GM12878 (cell line): ENCODE measurements around the gene CEACAM1. TPM values are rescaled to one million over a fixed set of nuclear protein-coding genes. Genes with fewer than 3 reads are reported as not detected.
A peak's percentile ranks its signal among the peaks of the same experiment; 100 is the strongest.

Experiments used
- ATAC-seq: fragments of 200-7000 bp; cut with Tn5 transposase; 3 replicates; pipeline ENCODE4 v1.9.1; 2020; ENCODE audit warnings: mild to moderate bottlenecking, moderate library complexity
- BruUV-seq: library from RNA; stranded (reverse); fragments of 400-500 nt; replicated peaks from 2 replicates; lab custom pipeline; 2021; lab: Mats Ljungman, UMichigan
- CTCF ChIA-PET: fragments of 300-600 bp; sonication (Branson Sonifier 250); formaldehyde crosslinking; extraction: SDS; loops from one replicate; lab custom pipeline; 2021; ENCODE audit warnings: inconsistent platforms; lab: Yijun Ruan, JAX
- POLR2A ChIA-PET: fragments of 350-600 bp; formaldehyde crosslinking; extraction: SDS; loops from one replicate; lab custom pipeline; 2021; ENCODE audit warnings: inconsistent platforms; lab: Charles Lee
- RAD21 ChIA-PET: fragments of 300-600 bp; sonication (Branson Sonifier 250); formaldehyde crosslinking; loops from one replicate; lab custom pipeline; 2023; ENCODE audit warnings: antibody characterized with exemption; ENCODE audit not compliant: unreplicated experiment; lab: Charles Lee
- SMC1A ChIA-PET: fragments of 300-600 bp; sonication (Branson Sonifier 250); formaldehyde crosslinking; loops from one replicate; lab custom pipeline; 2023; ENCODE audit not compliant: unreplicated experiment, uncharacterized antibody; lab: Charles Lee
- DNase-seq: peaks from one replicate; pipeline ENCODE4 v3.0.0-alpha.2; 2011; ENCODE audit warnings: low read depth, low spot score
- FAIRE-seq: peaks from 3 replicates; lab custom pipeline; 2011; peaks lifted over from hg19 to GRCh38; lab: Jason Lieb, UNC
- H2AFZ ChIP-seq: 2 replicates; pipeline ENCODE4 v1.6.0; 2011; ENCODE audit warnings: low read depth, low read length, control low read depth; ENCODE audit not compliant: control insufficient read depth
- H3K27ac ChIP-seq: 2 replicates; pipeline ENCODE4 v1.5.1; 2011; ENCODE audit warnings: control low read depth; ENCODE audit not compliant: control insufficient read depth, insufficient read depth
- H3K27me3 ChIP-seq, 2 experiments: replicated peaks in 1 of 2; 2 replicates each; pipeline versions ENCODE4 v1.6.0 to v1.6.1; 2011; ENCODE audit warnings: low read length in 1 of 2; ENCODE audit not compliant: control insufficient read depth in 2 of 2, insufficient read depth in 2 of 2
- H3K36me3 ChIP-seq, 2 experiments: 2 replicates each; pipeline ENCODE4 v1.5.1; 2011; ENCODE audit warnings: low read length in 1 of 2; ENCODE audit not compliant: control insufficient read depth in 2 of 2, insufficient read depth in 2 of 2
- H3K4me1 ChIP-seq: 2 replicates; pipeline ENCODE4 v1.6.1; 2011; ENCODE audit warnings: mild to moderate bottlenecking, low read length, moderate library complexity, mixed read lengths; ENCODE audit not compliant: control insufficient read depth, insufficient read depth
- H3K4me2 ChIP-seq: 2 replicates; pipeline ENCODE4 v1.6.0; 2011; ENCODE audit warnings: control low read depth; ENCODE audit not compliant: control insufficient read depth, insufficient read depth
- H3K4me3 ChIP-seq: fragments of 200-600 bp; sonication (generic); 2 replicates; pipeline ENCODE4 v1.5.1; 2016
- H3K79me2 ChIP-seq: 2 replicates; pipeline ENCODE4 v1.6.0; 2011; ENCODE audit warnings: low read length; ENCODE audit not compliant: control insufficient read depth, insufficient read depth
- H3K9ac ChIP-seq: 2 replicates; pipeline ENCODE4 v1.8.0; 2011; ENCODE audit warnings: low read length, control low read depth, mixed read lengths; ENCODE audit not compliant: control insufficient read depth, insufficient read depth
- H3K9me3 ChIP-seq: replicated peaks from 3 replicates; pipeline ENCODE4 v1.5.1; 2011; ENCODE audit warnings: mild to moderate bottlenecking, low read length; ENCODE audit not compliant: control insufficient read depth, insufficient read depth
- H4K20me1 ChIP-seq: 2 replicates; pipeline ENCODE4 v1.6.0; 2011; ENCODE audit not compliant: control insufficient read depth, insufficient read depth
- ATF2 ChIP-seq: IDR thresholded peaks from 2 replicates; pipeline ENCODE4 v1.6.1; 2012; ENCODE audit warnings: low read length, inconsistent platforms
- EP300 ChIP-seq, 2 experiments: fragments of 150-350 bp in 1 of 2; IDR thresholded peaks; 2 replicates each; pipeline ENCODE4 v1.6.1; 2011 to 2012; ENCODE audit warnings: low read depth in 2 of 2, low read length in 2 of 2, borderline replicate concordance in 1 of 2, improper control_type of control experiment in 1 of 2, inconsistent platforms in 1 of 2; ENCODE audit not compliant: control insufficient read depth in 1 of 2
- GABPA ChIP-seq: IDR thresholded peaks from 2 replicates; pipeline ENCODE4 v1.6.1; 2014; ENCODE audit warnings: antibody characterized with exemption, low read depth, mild to moderate bottlenecking, inconsistent platforms
- IKZF1 ChIP-seq: fragments of 450-650 bp; conservative IDR thresholded peaks from 2 replicates; pipeline ENCODE4 v1.6.1; 2017; ENCODE audit warnings: antibody characterized with exemption, mild to moderate bottlenecking
- IKZF2 ChIP-seq, 2 experiments: fragments of 450-650 bp; IDR thresholded peaks; 2 replicates each; pipeline ENCODE4 v1.6.1; 2017; ENCODE audit warnings: mild to moderate bottlenecking in 2 of 2, moderate library complexity in 2 of 2
- IRF4 ChIP-seq: IDR thresholded peaks from 2 replicates; pipeline ENCODE4 v1.6.1; 2011; ENCODE audit warnings: low read depth, low read length
- JUNB ChIP-seq: IDR thresholded peaks from 2 replicates; pipeline ENCODE4 v1.6.1; 2016; ENCODE audit warnings: antibody characterized with exemption, mild to moderate bottlenecking
- MYB ChIP-seq: fragments of 150-350 bp; IDR thresholded peaks from 2 replicates; pipeline ENCODE4 v1.6.1; 2014; ENCODE audit warnings: mild to moderate bottlenecking, low read depth, low read length, borderline replicate concordance
- NBN ChIP-seq: fragments of 450-650 bp; IDR thresholded peaks from 2 replicates; pipeline ENCODE4 v1.6.1; 2016
- RAD21 ChIP-seq: IDR thresholded peaks from 2 replicates; pipeline ENCODE4 v1.6.1; 2011; ENCODE audit warnings: mild to moderate bottlenecking, low read depth, low read length, moderate library complexity; ENCODE audit not compliant: insufficient read depth
- RAD51 ChIP-seq: fragments of 450-650 bp; IDR thresholded peaks from 2 replicates; pipeline ENCODE4 v1.6.1; 2016; ENCODE audit warnings: moderate library complexity, mild to moderate bottlenecking, inconsistent platforms
- RELB ChIP-seq: fragments of 450-650 bp; IDR thresholded peaks from 2 replicates; pipeline ENCODE4 v1.6.1; 2017; ENCODE audit warnings: low read depth, mild to moderate bottlenecking, moderate library complexity
- SKIL ChIP-seq: fragments of 450-650 bp; IDR thresholded peaks from 2 replicates; pipeline ENCODE4 v1.6.1; 2017; ENCODE audit warnings: mild to moderate bottlenecking, low read depth, inconsistent platforms; ENCODE audit not compliant: poor library complexity, severe bottlenecking
- STAT1 ChIP-seq: fragments of 450-650 bp; conservative IDR thresholded peaks from 2 replicates; pipeline ENCODE4 v1.6.1; 2014; ENCODE audit warnings: antibody characterized with exemption, mild to moderate bottlenecking
- TBL1XR1 ChIP-seq: IDR thresholded peaks from 2 replicates; pipeline ENCODE4 v1.6.1; 2012; ENCODE audit warnings: low read depth, low read length, improper control_type of control experiment
- YY1 ChIP-seq: IDR thresholded peaks from 2 replicates; pipeline ENCODE4 v1.6.1; 2011; ENCODE audit warnings: low read depth, mild to moderate bottlenecking, low read length
- ZNF24 ChIP-seq: fragments of 450-650 bp; IDR thresholded peaks from 2 replicates; pipeline ENCODE4 v1.6.1; 2017; ENCODE audit warnings: antibody characterized with exemption, mild to moderate bottlenecking
- WGBS: methylation state at CpG from one replicate; pipeline ENCODE4 v1.1.6; 2016; ENCODE audit warnings: low lambda C conversion rate; ENCODE audit not compliant: insufficient replicate concordance, insufficient coverage; ENCODE audit errors: missing lambda C conversion rate; 5-methylcytosine and 5-hydroxymethylcytosine counted together
- in situ Hi-C: fragments of 300-500 bp; cut with MboI; formaldehyde crosslinking; loops from 9 replicates; pipeline ENCODE4 v1.14.3; 2018; ENCODE audit warnings: mixed read lengths
- intact Hi-C: fragments of 100-400 bp; cut with micrococcal nuclease; formaldehyde crosslinking; loops from one replicate; pipeline ENCODE4 v1.14.2; 2022; ENCODE audit not compliant: unreplicated experiment
- polyA plus RNA-seq, 11 experiments: library from polyadenylated mRNA; depleted of rRNA in 4 of 11; unstranded in 6 of 11; stranded (reverse) in 5 of 11; fragments of >200 nt; fragmentation: Nextera tagmentation in 4 of 11; fragmentation: Illumina TruSeq in 1 of 11; extraction: Ambion mirVana in 4 of 11; extraction: Trizol in 1 of 11; gene quantifications; 1 replicate in 1 of 11; 2 replicates in 10 of 11; pipeline versions ENCODE4 v1.2.1 to v1.2.3, GENCODE V29; 2011 to 2016; ENCODE audit warnings: inconsistent platforms in 2 of 11, missing spikeins in 2 of 11, low read depth in 1 of 11
- total RNA-seq, 4 experiments: library from RNA; depleted of rRNA in 3 of 4; stranded (reverse); fragments of >200 nt in 3 of 4; fragmentation: Illumina TruSeq in 1 of 4; extraction: Trizol in 1 of 4; gene quantifications; 2 replicates each; pipeline versions ENCODE4 v1.2.1 to v1.2.3, GENCODE V29; 2013 to 2021

The CEACAM1 gene
- total and polyA plus RNA-seq, 10 of the 15 experiments (the other 5 are each of a cell fraction or from before 2014, with no cell fraction given): 3.9 to 24.0 (median 6.5) TPM

- FAIRE-seq: peak; percentile 88
- ChIA-PET CTCF (interaction anchor here (0.7 to 2.4 kb wide), 12 partner anchors 9 to 57 kb away, joined by 3 to 10 read pairs (median 4); partner anchors contain the start of gene CEACAM1), POLR2A (interaction anchor here (0.6 to 3.5 kb wide), 6 partner anchors 10 to 133 kb away, joined by 3 to 27 read pairs (median 6); partner anchors contain the start of gene CEACAM1), SMC1A (interaction anchor here (1.0 to 7.3 kb wide), 13 partner anchors 10 to 59 kb away, joined by 3 to 78 read pairs (median 5); partner anchors contain the start of gene CEACAM1), RAD21 (interaction anchor here (1.2 to 4.4 kb wide), 7 partner anchors 10 to 47 kb away, joined by 3 to 28 read pairs (median 8); partner anchors contain the start of gene CEACAM1)
- ATAC-seq: peak; percentile 86
- Histone ChIP-seq H3K27ac (peak overlapping the region; percentile 80), H4K20me1 (no peaks in the 10 kb centered on the region), H3K36me3 (no peaks in the 10 kb centered on the region), H3K4me3 (peak overlapping the region; percentile 9; the same call in 1 of the 2 replicates), H3K4me1 (peaks cover 28% of the 10 kb centered on the region), H2AFZ (peak overlapping the region; percentile 54), H3K9me3 (no peaks in the 10 kb centered on the region), H3K27me3 (no peaks in the 10 kb centered on the region), H3K9ac (peak overlapping the region; percentile 32), H3K79me2 (no peaks in the 10 kb centered on the region), H3K4me2 (peak overlapping the region; percentile 91)
- in situ Hi-C loops: no loop called here
- 11% methylated on average over 3 of the region's 3 CpGs for WGBS
- peak; percentile 60 for DNase-seq
- intact Hi-C loops: loop anchor here (2.0 kb wide), 1 partner anchor 15 kb away; no protein-coding TSS in a partner anchor
- BruUV-seq: no TSS peak
- TF ChIP-seq RELB (peak; percentile 72), SKIL (peak; percentile 47), EP300 (IDR thresholded peaks at IDR 0.05; ENCODE audit: borderline replicate concordance in 1 of 2, control insufficient read depth in 1 of 2, low read depth in 2 of 2, low read length in 2 of 2) (peak; percentile 66 to 78; a peak in 3 of 4 replicates), JUNB (peak; percentile 50; the same call in 1 of the 2 replicates), TBL1XR1 (peak; percentile 81; the same call in 1 of the 2 replicates), IRF4 (peak; percentile 85), GABPA (no peak), NBN (0 out of 2 replicates have a peak, but pooled peaks have one; percentile 45), IKZF2 (IDR thresholded peaks at IDR 0.05) (peak; percentile 80 to 83), ZNF24 (no peak), MYB (no peak), RAD21 (0 out of 2 replicates have a peak, but pooled peaks have one; percentile 8), ATF2 (0 out of 2 replicates have a peak, but pooled peaks have one; percentile 53), RAD51 (no peak), STAT1 (no peak), YY1 (no peak), IKZF1 (peak; percentile 61; the same call in 1 of the 2 replicates)
Observed at GRCh38 chr19:42497492-42498168, 30.7 kb downstream of the CEACAM1 start.
